HG02973 (cell line): ENCODE data around the gene LSP1.
"Not testable (repeated sequence)": the region's sequence is repeated elsewhere in the genome, so short reads cannot be mapped to it uniquely, and the experiment has no call there.

ENCODE experiments used
- ATAC-seq: cut with Tn5 transposase; IDR thresholded peaks from one replicate; pipeline ENCODE4 v1.9.1; 2021; ENCODE audit warnings: moderate library complexity; ENCODE audit not compliant: unreplicated experiment

Gene LSP1

DNA sequence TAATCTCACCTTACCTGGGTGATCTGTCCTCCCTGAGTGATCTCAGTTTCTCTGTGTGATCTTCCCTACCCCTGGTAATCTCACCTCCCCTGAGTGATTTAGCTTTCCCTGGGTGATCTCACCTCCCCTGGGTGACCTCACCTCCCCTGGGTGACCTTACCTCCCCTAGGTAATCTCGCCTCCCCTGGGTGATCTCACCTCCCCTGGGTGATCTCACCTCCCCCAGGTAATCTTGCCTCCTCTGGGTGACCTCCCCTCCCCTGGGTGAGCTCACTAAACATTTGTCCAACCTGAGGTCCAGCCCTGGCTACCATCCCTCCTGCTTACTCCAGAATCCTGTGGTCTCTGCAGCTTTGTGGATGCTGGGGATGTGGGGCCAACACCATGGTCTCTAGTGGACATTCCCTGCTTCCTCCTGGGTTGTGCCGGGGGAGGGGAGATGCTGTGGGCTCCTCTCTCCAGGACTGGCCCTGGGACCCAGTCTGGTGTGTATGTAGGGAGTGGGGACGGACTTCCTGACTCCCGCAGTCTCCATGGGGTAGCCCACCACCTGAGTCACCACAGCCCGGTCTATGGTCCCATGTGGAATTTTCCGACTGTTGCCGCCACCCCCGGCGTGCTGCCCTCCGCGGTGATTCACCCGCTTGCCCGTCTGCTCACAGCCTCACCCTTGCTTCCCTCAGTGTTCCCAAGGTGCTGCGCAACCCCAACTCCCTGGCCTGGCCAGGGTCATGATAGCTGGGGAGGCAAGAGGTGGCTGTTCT lies 9.9 kb downstream of the LSP1 start:
- no peak for ATAC-seq

DNA sequence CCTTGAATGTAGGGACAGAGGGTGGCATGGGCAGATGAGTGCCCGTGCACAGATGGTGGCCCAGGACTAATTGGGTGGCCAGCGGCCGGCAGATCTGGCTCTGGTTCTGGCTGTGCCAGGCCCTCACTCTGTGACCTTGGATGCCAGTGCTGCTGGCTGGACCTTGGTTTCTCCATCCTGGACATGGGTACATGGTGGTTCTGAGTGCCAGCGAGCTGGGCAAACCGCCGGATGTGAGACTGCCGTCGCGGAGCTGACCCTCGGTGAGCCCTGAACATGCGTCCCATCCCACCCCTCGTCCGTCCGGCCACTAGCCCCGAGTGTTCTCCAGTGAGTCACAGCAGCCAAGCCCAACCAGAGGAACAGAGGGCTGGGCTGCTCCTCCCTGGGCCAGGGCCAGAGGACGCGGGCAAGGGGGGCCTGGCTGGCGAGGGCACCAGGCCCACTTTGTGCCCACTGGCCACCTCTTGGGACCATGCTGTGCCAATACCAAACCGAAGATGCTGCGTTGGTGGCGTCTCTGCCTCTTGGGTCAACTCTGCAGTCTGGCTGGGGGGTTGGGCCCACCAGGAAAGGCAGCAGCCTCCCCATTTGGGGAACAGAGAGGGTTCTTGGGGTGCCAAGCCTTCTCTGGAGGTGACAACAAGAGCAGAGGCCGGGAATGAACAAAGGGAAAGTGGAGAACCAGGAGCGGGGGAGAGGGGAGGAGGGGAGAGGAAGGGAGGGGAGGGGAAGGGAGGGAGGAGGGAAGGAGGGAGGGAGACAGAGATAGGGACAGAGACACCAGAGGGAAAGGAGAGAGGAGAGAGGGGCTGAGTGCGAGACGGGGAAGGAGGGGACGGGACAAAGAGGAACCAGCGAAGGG lies 10.7 kb downstream of the LSP1 start:
- ATAC-seq: no peak

- no peak for ATAC-seq
These were observed 11.3 kb downstream of the LSP1 start for GRCh38 chr11:1864231-1864630.

- no peak for ATAC-seq
These were observed 12.2 kb downstream of the LSP1 start for GRCh38 chr11:1864831-1865665.

DNA sequence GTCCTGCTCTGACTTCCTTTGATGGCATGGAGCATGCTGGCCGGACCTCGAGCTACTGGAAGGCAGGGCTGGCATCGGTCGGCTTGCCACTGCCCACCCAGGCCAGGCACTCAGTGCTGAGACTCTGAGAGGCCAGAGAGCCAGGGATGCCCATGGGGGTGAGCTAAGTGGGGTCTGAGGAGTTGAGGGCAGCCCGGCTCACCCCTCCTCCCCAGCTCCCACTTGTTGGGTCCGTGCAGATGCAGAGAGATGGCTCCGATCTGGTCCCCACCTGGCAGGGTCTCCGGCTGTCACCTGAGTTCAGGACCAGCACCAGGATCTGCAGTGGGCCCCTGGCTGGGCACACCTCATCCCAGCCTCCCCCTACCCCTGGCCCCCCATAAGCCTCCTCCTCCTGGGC lies 13.3 kb downstream of the LSP1 start:
- ATAC-seq: no peak

DNA sequence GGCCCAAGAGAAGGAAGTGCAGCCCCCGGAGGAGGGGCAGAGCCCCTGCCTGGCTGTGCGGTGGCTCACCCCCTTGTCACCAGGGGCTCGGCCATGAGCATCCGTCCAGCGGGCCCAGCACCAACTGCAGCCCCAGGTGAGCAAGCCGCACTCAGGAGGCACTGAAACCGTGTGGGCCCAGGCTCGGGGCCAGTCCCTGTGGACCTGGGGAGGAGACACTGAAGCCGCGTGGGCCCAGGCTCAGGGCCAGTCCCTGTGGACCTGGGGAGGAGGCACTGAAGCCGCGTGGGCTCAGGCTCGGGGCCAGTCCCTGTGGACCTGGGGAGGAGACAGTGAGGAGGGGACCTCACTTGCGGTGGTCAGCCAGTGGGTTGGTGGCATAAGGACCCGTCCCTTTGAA lies 13.9 kb downstream of the LSP1 start:
- no peak for ATAC-seq

GRCh38 chr11:1867381-1867780 lies 14.5 kb downstream of the LSP1 start:
- no peak for ATAC-seq

DNA sequence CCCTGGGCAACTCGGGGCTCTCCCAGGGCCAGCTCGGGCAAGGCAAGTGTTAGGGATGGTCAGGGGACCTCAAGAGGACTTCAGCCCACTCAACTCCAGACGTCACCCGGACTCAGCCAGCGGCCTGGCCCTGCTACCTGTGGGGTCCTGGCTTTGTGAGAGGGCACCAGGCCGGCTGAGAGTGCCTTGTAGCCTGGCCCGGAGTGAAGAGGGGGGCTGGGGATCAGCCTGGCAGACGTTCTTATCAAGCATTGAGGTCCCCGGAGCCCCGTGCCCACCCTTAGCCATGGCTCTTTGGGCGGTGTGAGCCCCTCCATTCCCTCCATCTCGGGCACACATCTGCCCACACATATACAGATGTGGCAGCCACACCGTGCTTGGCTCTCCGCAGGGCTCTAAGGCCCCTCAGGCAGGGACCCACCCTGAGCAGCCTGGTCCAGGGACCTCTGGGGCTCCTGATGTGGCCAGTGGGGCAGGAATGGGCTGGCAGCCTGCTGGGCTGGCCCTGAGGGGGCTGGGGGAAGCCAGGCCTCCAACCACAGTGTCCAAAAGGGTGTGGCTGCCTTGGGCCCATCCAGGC lies 15.3 kb downstream of the LSP1 start:
- no peak for ATAC-seq

- ATAC-seq: no peak
These were observed 15.9 kb downstream of the LSP1 start for GRCh38 chr11:1868636-1869291.

GRCh38 chr11:1869427-1870325 lies 16.8 kb downstream of the LSP1 start:
- no peak for ATAC-seq

- no peak for ATAC-seq
These were observed 17.4 kb downstream of the LSP1 start for GRCh38 chr11:1870326-1870696.

GRCh38 chr11:1870721-1871466 lies 18.0 kb downstream of the LSP1 start:
- no peak for ATAC-seq

- no peak for ATAC-seq
These were observed 18.6 kb downstream of the LSP1 start for GRCh38 chr11:1871531-1871930.

DNA sequence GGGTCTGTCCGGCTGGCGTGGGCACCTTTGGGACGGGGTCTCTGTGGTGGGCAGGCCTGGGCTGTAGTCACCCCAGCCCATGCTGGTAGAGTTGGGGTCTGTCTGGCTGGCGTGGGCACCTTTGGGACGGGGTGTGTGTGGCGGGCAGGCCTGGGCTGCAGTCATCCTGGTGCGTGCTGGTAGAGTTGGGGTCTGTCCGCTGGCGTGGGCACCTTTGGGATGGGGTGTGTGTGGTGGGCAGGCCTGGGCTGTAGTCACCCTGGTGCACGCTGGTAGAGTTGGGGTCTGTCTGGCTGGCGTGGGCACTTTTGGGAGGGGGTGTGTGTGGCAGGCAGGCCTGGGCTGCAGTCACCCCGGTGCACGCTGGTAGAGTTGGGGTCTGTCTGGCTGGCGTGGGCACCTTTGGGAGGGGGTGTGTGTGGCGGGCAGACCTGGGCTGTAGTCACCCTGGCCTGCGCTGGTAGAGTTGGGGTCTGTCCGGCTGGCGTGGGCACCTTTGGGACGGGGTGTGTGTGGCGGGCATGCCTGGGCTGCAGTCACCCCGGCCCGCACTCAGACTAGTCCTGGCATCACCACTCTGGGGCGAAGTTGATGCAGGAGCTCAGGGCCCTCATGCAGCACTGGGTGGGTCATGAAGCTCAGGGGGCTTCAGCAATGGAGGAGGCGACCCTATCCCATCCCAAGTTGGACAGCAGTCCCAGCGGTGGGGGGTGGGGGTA lies 19.5 kb downstream of the LSP1 start:
- ATAC-seq: no peak

DNA sequence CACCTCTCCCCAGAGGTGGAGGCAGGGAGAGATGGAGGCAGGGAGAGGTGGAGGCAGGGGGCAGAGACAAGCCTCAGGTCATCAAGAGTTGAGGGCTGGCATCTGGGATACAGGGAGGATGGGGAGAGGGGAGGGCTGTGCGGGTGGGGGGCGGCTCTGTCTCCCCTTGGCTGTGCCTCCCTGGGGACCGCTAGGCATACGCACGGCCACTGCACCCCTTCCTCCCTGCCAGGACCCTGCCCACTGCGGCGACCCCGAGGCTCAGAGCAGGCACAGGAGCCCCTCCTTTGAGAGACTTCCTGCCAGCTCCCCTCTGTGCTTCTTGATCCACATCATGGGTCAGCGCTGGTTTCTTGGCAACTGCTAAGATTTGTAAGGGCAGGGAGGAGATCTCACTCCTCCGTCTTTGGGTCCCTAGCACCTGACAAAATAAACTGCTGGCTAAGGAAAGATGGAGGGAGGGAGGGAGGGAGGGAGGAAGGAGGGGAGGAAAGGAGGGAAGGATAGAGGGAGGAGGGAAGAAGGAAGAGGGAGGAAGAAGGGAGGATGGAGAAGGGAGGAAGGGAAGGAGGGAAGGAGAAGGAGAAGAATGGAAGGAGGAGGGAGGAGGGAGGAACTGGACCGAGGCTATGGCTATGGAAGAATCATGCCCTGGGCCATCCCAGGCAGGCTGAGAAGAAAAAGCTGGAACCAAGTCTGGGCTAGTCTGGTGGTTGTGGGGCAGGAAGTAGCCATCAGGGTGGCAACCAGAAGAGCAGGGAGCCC lies 20.3 kb downstream of the LSP1 start:
- ATAC-seq: no peak

DNA sequence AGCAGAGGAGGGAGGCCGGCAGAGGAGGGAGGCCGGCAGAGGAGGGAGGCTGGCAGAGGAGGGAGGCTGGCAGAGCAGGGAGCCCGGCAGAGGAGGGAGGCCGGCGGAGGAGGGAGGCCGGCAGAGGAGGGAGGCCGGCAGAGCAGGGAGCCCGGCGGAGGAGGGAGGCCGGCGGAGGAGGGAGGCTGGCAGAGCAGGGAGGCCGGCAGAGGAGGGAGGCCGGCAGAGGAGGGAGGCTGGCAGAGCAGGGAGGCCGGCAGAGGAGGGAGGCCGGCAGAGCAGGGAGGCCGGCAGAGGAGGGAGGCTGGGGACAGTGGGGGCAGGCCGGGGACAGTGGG lies 20.9 kb downstream of the LSP1 start:
- ATAC-seq: not testable (repeated sequence)

DNA sequence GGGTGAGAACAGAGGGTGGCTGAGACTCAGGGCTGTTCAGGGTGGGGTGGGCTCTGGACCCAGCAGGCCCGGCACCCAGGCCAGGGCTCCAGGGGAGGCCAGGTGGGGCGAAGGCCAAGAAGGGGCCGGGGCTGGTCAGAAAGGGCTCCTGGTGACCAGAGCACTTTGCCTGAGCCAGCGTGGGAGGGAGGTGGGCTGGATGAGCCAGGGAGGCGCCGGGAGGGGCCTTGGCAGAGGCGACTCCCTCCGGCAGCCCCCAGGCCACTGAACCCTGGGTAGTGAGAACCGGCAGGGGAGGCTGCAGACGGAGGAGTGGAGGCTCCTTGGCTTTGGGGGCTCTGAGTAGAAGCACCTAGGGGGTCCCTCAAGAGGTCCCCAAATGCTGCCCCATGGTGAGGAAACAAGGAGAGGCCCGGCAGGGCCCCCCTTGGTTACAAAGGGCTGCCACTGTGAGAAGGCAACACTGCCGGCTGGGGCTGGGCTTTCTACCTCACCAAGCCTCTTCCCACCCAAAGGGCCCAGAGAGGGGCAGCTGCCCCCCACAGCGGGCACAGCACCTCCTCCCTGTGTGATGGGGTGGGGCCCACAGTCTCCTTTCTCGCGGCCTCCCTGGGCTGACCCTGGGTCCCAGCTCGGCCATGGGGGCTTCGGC lies 21.7 kb downstream of the LSP1 start:
- not testable (repeated sequence) for ATAC-seq
